Neuronal stem cell (in vitro differentiated cells): Measurements from ENCODE around the gene PHKG2.
"Not testable (repeated sequence)": the region's sequence is repeated elsewhere in the genome, so short reads cannot be mapped to it uniquely, and the experiment has no call there.

ENCODE experiments used
- DNase-seq: peaks from one replicate; pipeline ENCODE4 v3.0.0-alpha.2; 2013; ENCODE audit warnings: low spot score
- H2AFZ ChIP-seq: one replicate; pipeline ENCODE4 v1.6.1; 2013; ENCODE audit warnings: mild to moderate bottlenecking, low read length, inconsistent platforms
- H2AK5ac ChIP-seq: 2 replicates; pipeline ENCODE4 v1.6.1; 2013; ENCODE audit warnings: low read depth, mild to moderate bottlenecking, inconsistent platforms, low read length, moderate library complexity, mixed read lengths
- H2BK120ac ChIP-seq: 2 replicates; pipeline ENCODE4 v1.6.1; 2013; ENCODE audit warnings: low read depth, mild to moderate bottlenecking, inconsistent platforms, low read length, moderate library complexity, mixed read lengths
- H2BK12ac ChIP-seq: one replicate; pipeline ENCODE4 v1.6.1; 2013; ENCODE audit warnings: low read length, inconsistent platforms
- H2BK15ac ChIP-seq: 2 replicates; pipeline ENCODE4 v1.6.1; 2013; ENCODE audit warnings: mild to moderate bottlenecking, low read length, inconsistent platforms, mixed read lengths
- H2BK5ac ChIP-seq: one replicate; pipeline ENCODE4 v1.6.1; 2013; ENCODE audit warnings: inconsistent platforms, mild to moderate bottlenecking, low read length, moderate library complexity
- H3K14ac ChIP-seq: one replicate; pipeline ENCODE4 v1.6.1; 2013; ENCODE audit warnings: low read length, inconsistent platforms
- H3K18ac ChIP-seq: 2 replicates; pipeline ENCODE4 v1.6.1; 2013; ENCODE audit warnings: low read length, inconsistent platforms
- H3K23ac ChIP-seq: 2 replicates; pipeline ENCODE4 v1.6.1; 2013; ENCODE audit warnings: low read depth, mild to moderate bottlenecking, mixed read lengths, low read length, inconsistent platforms; ENCODE audit not compliant: poor library complexity
- H3K27ac ChIP-seq: replicated peaks from 3 replicates; pipeline ENCODE4 v1.5.1; 2013; ENCODE audit warnings: low read length, inconsistent platforms
- H3K27me3 ChIP-seq, 3 experiments: 2 replicates each; pipeline ENCODE4 v1.6.1; 2013; ENCODE audit warnings: low read length in 3 of 3, mild to moderate bottlenecking in 2 of 3, inconsistent platforms in 1 of 3, low read depth in 1 of 3, mixed read lengths in 1 of 3, moderate library complexity in 1 of 3; ENCODE audit not compliant: control insufficient read depth in 3 of 3, insufficient read depth in 3 of 3
- H3K36me3 ChIP-seq, 2 donors: replicated peaks in 1 of 2; 2 replicates each; pipeline ENCODE4 v1.6.1; 2013; ENCODE audit warnings: low read length in 2 of 2; ENCODE audit not compliant: control insufficient read depth in 2 of 2, insufficient read depth in 2 of 2
- H3K4ac ChIP-seq: 2 replicates; pipeline ENCODE4 v1.6.1; 2013; ENCODE audit warnings: inconsistent platforms, mild to moderate bottlenecking, low read length, moderate library complexity
- H3K4me1 ChIP-seq, 2 donors: 1 replicate in 1 of 2; 2 replicates in 1 of 2; pipeline ENCODE4 v1.6.1; 2013; ENCODE audit warnings: low read length in 2 of 2, low read depth in 1 of 2; ENCODE audit not compliant: control insufficient read depth in 2 of 2, insufficient read depth in 1 of 2
- H3K4me2 ChIP-seq: one replicate; pipeline ENCODE4 v1.6.1; 2013; ENCODE audit warnings: mild to moderate bottlenecking, low read length, inconsistent platforms; ENCODE audit not compliant: insufficient read depth, poor library complexity, severe bottlenecking
- H3K4me3 ChIP-seq, 2 donors: 2 replicates each; pipeline ENCODE4 v1.5.1; 2013; ENCODE audit warnings: low read length in 2 of 2, mild to moderate bottlenecking in 2 of 2, inconsistent platforms in 1 of 2, moderate library complexity in 1 of 2
- H3K79me1 ChIP-seq: one replicate; pipeline ENCODE4 v1.6.1; 2013; ENCODE audit warnings: low read depth, mild to moderate bottlenecking, inconsistent platforms, low read length, moderate library complexity
- H3K9ac ChIP-seq: one replicate; pipeline ENCODE4 v1.6.1; 2013; ENCODE audit warnings: mild to moderate bottlenecking, low read depth, low read length, inconsistent platforms; ENCODE audit not compliant: poor library complexity
- H3K9me3 ChIP-seq, 2 donors: replicated peaks in 1 of 2; 2 replicates each; pipeline versions ENCODE3 to v1.6.1; 2013; ENCODE audit warnings: low read length in 2 of 2, mild to moderate bottlenecking in 2 of 2, inconsistent platforms in 1 of 2, low read depth in 1 of 2, mixed read lengths in 1 of 2, moderate library complexity in 1 of 2; ENCODE audit not compliant: control insufficient read depth in 2 of 2, insufficient read depth in 1 of 2
- H4K8ac ChIP-seq: one replicate; pipeline ENCODE4 v1.6.1; 2013; ENCODE audit warnings: low read depth, mild to moderate bottlenecking, inconsistent platforms, low read length, moderate library complexity
- H4K91ac ChIP-seq: one replicate; pipeline ENCODE4 v1.6.1; 2013; ENCODE audit warnings: low read length, low read depth, mild to moderate bottlenecking, inconsistent platforms; ENCODE audit not compliant: poor library complexity
- WGBS, 2 donors: extraction: QIAGEN DNeasy Blood & Tissue Kit; methylation state at CpG; one replicate each; pipeline ENCODE4 v1.1.7; 2013; ENCODE audit warnings: missing lambda C conversion rate in 2 of 2, mixed read lengths in 1 of 2; ENCODE audit not compliant: insufficient read length in 2 of 2, insufficient replicate concordance in 1 of 2; ENCODE audit errors: extremely low coverage in 2 of 2; 5-methylcytosine and 5-hydroxymethylcytosine counted together

PHKG2 gene

DNA sequence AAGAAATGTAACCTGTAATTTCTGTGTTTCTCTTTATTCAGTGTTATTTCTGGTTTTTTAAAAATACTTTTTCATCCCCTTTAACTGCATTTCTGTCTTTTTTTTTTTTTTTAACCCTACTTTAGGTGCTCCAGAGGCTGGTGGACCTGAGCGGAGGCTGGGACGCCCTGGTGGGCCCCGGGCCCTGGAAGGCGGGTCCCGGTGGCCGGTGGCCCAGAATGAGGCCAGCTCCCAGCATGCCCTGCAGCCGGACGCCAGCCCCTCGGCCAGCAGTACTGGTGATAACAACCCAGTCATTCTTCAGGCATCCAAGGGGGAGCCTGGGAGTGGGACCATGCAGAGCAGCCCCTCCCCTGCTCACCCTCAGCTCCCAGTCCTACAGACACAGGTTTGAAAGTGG lies 47.7 kb upstream of the PHKG2 start:
- Histone ChIP-seq H3K18ac (no peak overlapping the region), H4K91ac (no peak overlapping the region), H3K27ac (no peak overlapping the region), H3K27me3 (no peaks in the 10 kb centered on the region), H3K9ac (no peak overlapping the region), H2BK120ac (no peak overlapping the region), H3K79me1 (peaks cover 5% of the 10 kb centered on the region), H2AFZ (no peak overlapping the region), H3K4me3 (no peak overlapping the region), H3K4ac (no peak overlapping the region), H4K8ac (no peak overlapping the region), H3K9me3 (no peaks in the 10 kb centered on the region), H2BK12ac (no peak overlapping the region), H3K23ac (no peak overlapping the region), H3K4me1 (peaks cover 5 to 6% of the 10 kb centered on the region in 2 donors), H2BK5ac (no peak overlapping the region), H3K14ac (no peak overlapping the region), H2BK15ac (no peak overlapping the region), H3K4me2 (no peak overlapping the region), H2AK5ac (no peak overlapping the region), H3K36me3 (peaks cover 31 to 60% of the 10 kb centered on the region in 2 donors)
- DNase-seq, result no peak
- WGBS, 2 donors, result no CpG with 5 or more reads among the region's 9 CpGs

- peaks cover 5% of the 10 kb centered on the region for H3K79me1 ChIP-seq
- no peak overlapping the region for H2BK12ac ChIP-seq
- WGBS, 2 donors, result no CpG with 5 or more reads among the region's 5 CpGs
- no peak overlapping the region for H3K4ac ChIP-seq
- no peak overlapping the region for H3K14ac ChIP-seq
- DNase-seq, result no peak
- H3K36me3 ChIP-seq, result peaks cover 34 to 65% of the 10 kb centered on the region in 2 donors
- H3K4me2 ChIP-seq, result no peak overlapping the region
- no peak overlapping the region for H3K9ac ChIP-seq
- H3K18ac ChIP-seq, result no peak overlapping the region
- H3K27me3 ChIP-seq, result no peaks in the 10 kb centered on the region
- no peak overlapping the region for H3K23ac ChIP-seq
- no peak overlapping the region for H4K8ac ChIP-seq
- H3K4me1 ChIP-seq, result peaks cover 5 to 6% of the 10 kb centered on the region in 2 donors
- no peak overlapping the region for H4K91ac ChIP-seq
- H2BK15ac ChIP-seq, result no peak overlapping the region
- H3K4me3 ChIP-seq, result no peak overlapping the region
- H2BK5ac ChIP-seq, result no peak overlapping the region
- H3K27ac ChIP-seq, result no peak overlapping the region
- no peaks in the 10 kb centered on the region for H3K9me3 ChIP-seq
- no peak overlapping the region for H2AK5ac ChIP-seq
- H2BK120ac ChIP-seq, result no peak overlapping the region
- H2AFZ ChIP-seq, result no peak overlapping the region
Observed at GRCh38 chr16:30700971-30701370, 47.3 kb upstream of the PHKG2 start.

DNA sequence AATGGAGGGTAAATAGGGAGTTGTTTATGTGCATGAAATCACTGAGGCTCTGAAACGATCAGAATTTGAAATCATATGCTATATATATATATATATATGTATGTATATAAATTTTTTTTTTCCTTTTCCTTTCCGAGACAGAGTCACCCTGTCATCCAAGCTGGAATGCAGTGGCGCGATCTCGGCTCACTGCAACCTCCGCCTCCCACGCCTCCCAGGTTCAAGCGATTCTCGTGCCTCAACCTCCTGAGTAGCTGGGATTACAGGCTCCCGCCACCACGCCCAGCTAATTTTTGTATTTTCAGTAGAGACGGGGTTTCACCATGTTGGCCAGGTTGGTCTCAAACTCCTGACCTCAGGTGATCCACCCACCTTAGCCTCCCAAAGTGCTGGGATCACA lies 45.2 kb upstream of the PHKG2 start:
- not testable (repeated sequence) for H3K23ac ChIP-seq
- H3K36me3 ChIP-seq, result peaks cover 51 to 86% of the 10 kb centered on the region in 2 donors

DNA sequence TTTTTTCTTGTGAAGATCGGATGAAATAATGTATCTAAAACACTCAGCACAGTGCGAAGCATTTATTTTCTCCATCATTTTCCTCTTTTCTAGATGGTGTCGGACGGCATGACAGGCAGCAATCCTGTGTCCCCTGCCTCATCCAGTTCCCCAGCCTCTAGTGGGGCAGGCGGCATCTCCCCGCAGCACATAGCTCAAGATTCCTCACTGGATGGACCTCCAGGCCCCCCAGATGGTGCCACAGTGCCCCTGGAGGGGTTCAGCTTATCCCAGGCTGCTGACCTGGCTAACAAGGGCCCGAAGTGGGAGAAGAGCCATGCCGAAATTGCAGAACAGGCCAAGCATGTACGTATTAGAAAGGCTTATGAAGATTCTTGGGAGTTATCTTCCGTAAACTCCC lies 44.3 kb upstream of the PHKG2 start:
- no CpG with 5 or more reads among the region's 10 CpGs for WGBS, 2 donors
- no peak overlapping the region for H4K8ac ChIP-seq
- H2BK15ac ChIP-seq, result no peak overlapping the region
- H2BK5ac ChIP-seq, result no peak overlapping the region
- no peak overlapping the region for H3K23ac ChIP-seq
- H3K36me3 ChIP-seq, result peaks cover 55 to 95% of the 10 kb centered on the region in 2 donors
- no peak for DNase-seq
- no peak overlapping the region for H3K4ac ChIP-seq
- no peak overlapping the region for H3K4me2 ChIP-seq
- H3K14ac ChIP-seq, result no peak overlapping the region
- no peak overlapping the region for H2AFZ ChIP-seq
- H3K4me3 ChIP-seq, result no peak overlapping the region
- no peak overlapping the region for H3K18ac ChIP-seq
- H3K27ac ChIP-seq, result no peak overlapping the region
- H3K9me3 ChIP-seq, result no peaks in the 10 kb centered on the region
- no peak overlapping the region for H2BK120ac ChIP-seq
- H3K79me1 ChIP-seq, result peaks cover 5% of the 10 kb centered on the region
- H3K27me3 ChIP-seq, result no peaks in the 10 kb centered on the region
- no peak overlapping the region for H2AK5ac ChIP-seq
- no peak overlapping the region for H2BK12ac ChIP-seq
- no peak overlapping the region for H4K91ac ChIP-seq
- peaks cover 3 to 5% of the 10 kb centered on the region in 2 donors for H3K4me1 ChIP-seq
- H3K9ac ChIP-seq, result no peak overlapping the region

More for the DNA sequence above, 45.2 kb upstream of the PHKG2 start:
- not testable (repeated sequence) for H3K9me3 ChIP-seq, H2BK12ac ChIP-seq, H3K79me1 ChIP-seq, H3K4ac ChIP-seq, H3K14ac ChIP-seq, H3K4me2 ChIP-seq, H3K9ac ChIP-seq, H2BK5ac ChIP-seq, H2AFZ ChIP-seq, H3K18ac ChIP-seq, H3K4me3 ChIP-seq, H2BK120ac ChIP-seq, H3K27ac ChIP-seq, DNase-seq, H4K8ac ChIP-seq, H3K4me1 ChIP-seq, H2AK5ac ChIP-seq, H4K91ac ChIP-seq, H2BK15ac ChIP-seq, H3K27me3 ChIP-seq
- no CpG with 5 or more reads among the region's 12 CpGs for WGBS, 2 donors
